Naive B cell (primary cell): ENCODE results near the gene MPST. TPM values are rescaled to one million over a fixed set of nuclear protein-coding genes. Genes with fewer than 3 reads are reported as not detected.

Source experiments
- ATAC-seq, 2 donors: fragments of 150-1000 bp; cut with Tn5 transposase; 2 replicates each; pipeline ENCODE4 v1.10.0; 2021; ENCODE audit warnings: low read depth in 2 of 2, mild to moderate bottlenecking in 2 of 2, moderate library complexity in 2 of 2
- DNase-seq: peaks from one replicate; pipeline ENCODE4 v3.0.0; 2022
- H3K27ac Mint-ChIP-seq, 6 donors: one replicate each; pipeline ENCODE4 v1.8.0; 2020 to 2022; ENCODE audit warnings: mild to moderate bottlenecking in 6 of 6, mixed read lengths in 6 of 6, moderate library complexity in 5 of 6, inconsistent platforms in 2 of 6
- H3K27me3 Mint-ChIP-seq, 3 donors: one replicate each; pipeline ENCODE4 v1.8.0; 2021 to 2022; ENCODE audit warnings: mixed read lengths in 3 of 3, mild to moderate bottlenecking in 1 of 3
- H3K36me3 Mint-ChIP-seq, 2 donors: one replicate each; pipeline ENCODE4 v1.8.0; 2020 to 2022; ENCODE audit warnings: mixed read lengths in 2 of 2, inconsistent platforms in 1 of 2, mild to moderate bottlenecking in 1 of 2
- H3K4me1 Mint-ChIP-seq, 3 donors: one replicate each; pipeline ENCODE4 v1.8.0; 2020 to 2022; ENCODE audit warnings: mixed read lengths in 3 of 3, inconsistent platforms in 1 of 3, mild to moderate bottlenecking in 1 of 3, moderate library complexity in 1 of 3
- H3K4me3 Mint-ChIP-seq, 8 donors: one replicate each; pipeline ENCODE4 v1.8.0; 2020 to 2022; ENCODE audit warnings: mild to moderate bottlenecking in 8 of 8, mixed read lengths in 8 of 8, moderate library complexity in 8 of 8, inconsistent platforms in 2 of 8
- H3K9me3 Mint-ChIP-seq, 7 donors: one replicate each; pipeline ENCODE4 v1.8.0; 2020 to 2022; ENCODE audit warnings: mixed read lengths in 7 of 7, mild to moderate bottlenecking in 5 of 7, inconsistent platforms in 2 of 7, moderate library complexity in 1 of 7
- polyA plus RNA-seq, 6 donors: library from polyadenylated mRNA; unstranded; fragments of 300-500 nt; fragmentation: Illumina TruSeq; gene quantifications; one replicate each; pipeline ENCODE4 v1.2.3, GENCODE V29; 2021; ENCODE audit warnings: low read depth in 6 of 6

MPST gene
- polyA plus RNA-seq, 6 donors from 2014 or later: 12.0 to 16.5 (median 12.8) TPM

DNA sequence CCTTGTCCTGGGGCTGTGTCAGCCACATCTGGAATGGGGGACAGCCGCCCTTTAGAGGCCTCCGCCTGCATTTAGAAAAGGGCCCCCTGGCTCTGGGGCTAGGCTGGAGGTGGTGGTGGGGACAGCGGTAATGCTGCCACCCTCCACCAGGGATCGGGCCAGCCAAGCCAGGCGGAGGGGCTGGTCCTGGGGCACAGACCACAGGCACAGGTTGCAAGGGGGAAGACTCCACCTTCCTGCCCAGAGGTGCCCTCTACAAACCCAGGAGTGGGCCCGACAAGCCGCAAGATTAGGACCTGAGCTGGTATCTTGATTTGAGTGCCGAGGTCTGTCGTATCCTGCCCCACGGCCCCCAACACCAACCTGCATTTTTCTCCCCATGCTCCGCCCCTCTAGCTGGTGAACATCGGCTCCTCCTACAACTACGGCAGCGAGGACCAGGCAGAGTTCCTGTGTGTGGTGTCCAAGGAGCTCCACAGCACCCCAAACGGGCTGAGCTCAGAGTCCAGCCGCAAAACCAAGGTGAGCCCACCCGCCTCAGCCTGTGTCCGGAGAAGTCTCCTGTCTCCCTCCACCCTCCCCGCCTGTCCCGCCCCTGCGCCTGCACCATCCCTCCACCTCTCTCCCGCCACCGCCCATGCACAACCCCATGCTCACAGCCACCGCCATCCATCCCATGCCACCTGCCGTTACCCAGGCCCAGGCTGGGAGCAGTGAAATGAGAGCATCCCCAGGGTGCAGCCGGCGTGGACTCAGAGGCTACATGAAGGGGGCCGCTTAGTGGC, 39.6 kb downstream of the MPST start:
- peaks cover 0 to 14% (median 0%) of the 10 kb centered on the region in 3 donors for H3K4me1 Mint-ChIP-seq

DNA sequence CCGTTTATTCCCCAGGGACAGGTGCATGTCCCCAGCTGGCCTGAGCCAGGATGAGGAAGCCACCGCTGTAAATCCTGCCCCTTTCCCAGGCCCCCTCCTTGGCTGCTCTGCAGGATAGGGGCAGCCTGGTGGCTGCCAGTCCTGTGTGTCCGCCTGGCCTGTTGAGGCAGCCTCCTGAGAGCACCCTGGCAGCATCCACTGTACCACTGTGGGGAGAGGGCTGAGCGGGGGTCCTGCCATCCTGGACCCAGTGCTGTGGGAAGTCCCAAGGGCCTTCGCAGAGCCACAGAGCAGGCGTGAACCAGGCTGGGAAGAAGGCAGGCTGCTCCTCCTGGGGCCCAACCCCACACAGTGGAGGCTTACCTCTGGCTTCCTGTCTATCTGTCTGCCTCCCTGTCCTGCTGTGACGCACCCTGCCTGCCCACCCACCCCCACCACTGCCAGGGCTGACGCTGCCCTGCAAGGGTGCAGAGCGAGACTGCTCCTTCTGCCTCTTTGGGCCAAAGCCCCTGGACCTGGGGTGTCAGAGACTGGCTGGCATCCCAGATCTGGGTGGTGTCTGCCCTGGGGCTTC, 40.4 kb downstream of the MPST start:
- Mint-ChIP-seq H3K27ac (no peak overlapping the region), H3K9me3 (no peaks in the 10 kb centered on the region), H3K4me1 (peaks cover 0 to 13% (median 0%) of the 10 kb centered on the region in 3 donors), H3K36me3 (peaks cover 3 to 27% of the 10 kb centered on the region in 2 donors), H3K27me3 (no peaks in the 10 kb centered on the region), H3K4me3 (no peak overlapping the region)
- no peak for DNase-seq
- no peak for ATAC-seq

More for the DNA sequence above, 39.6 kb downstream of the MPST start:
- no peaks in the 10 kb centered on the region for H3K27me3 Mint-ChIP-seq
- no peaks in the 10 kb centered on the region for H3K9me3 Mint-ChIP-seq
- H3K4me3 Mint-ChIP-seq: no peak overlapping the region
- no peak for DNase-seq
- peaks cover 3 to 27% of the 10 kb centered on the region in 2 donors for H3K36me3 Mint-ChIP-seq
- no peak for ATAC-seq
- H3K27ac Mint-ChIP-seq: no peak overlapping the region

DNA sequence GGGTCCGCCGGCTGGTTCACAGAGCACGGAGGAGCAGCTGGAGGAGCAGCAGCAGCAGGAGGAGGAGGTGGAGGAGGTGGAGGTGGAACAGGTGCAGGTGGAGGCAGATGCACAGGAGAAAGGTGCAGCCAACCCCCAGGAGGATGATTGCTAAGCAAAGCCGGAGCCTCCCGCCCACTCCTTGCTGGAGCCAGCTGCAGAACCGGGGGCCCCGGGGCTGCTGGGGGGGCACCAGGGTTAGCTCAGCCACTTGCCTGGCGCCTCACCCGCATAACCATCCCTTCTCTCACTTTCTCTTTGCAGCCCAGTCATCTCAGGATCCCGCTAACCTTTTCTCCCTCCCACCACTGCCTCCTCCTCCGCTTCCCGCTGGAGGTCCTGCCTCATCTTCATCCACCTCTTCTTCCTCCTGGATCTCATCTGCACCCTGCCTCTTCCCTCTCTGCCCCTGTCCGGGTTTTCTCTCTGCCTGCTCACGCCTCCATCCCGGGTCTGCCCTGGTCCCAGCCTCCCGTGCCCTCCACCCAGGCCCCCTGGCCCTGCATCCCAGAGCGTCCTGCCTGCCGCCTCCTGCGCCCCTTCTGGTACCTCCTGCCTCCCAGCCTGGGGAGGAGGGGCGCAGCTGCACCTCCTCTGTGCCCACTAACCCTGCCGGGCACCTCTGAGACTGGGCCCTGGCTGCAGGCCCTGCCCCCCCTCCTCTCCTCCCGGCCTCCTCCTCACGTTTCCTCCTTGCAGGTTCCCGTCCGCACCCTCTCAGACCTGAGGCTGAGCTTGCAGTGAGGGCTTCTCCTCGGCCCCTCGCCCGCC, 41.5 kb downstream of the MPST start:
- DNase-seq: no peak
- ATAC-seq: no peak
- Mint-ChIP-seq H3K9me3 (no peaks in the 10 kb centered on the region), H3K4me1 (peaks cover 0 to 13% (median 0%) of the 10 kb centered on the region in 3 donors), H3K4me3 (no peak overlapping the region), H3K27ac (no peak overlapping the region), H3K27me3 (no peaks in the 10 kb centered on the region), H3K36me3 (peaks cover 3 to 25% of the 10 kb centered on the region in 2 donors)

DNA sequence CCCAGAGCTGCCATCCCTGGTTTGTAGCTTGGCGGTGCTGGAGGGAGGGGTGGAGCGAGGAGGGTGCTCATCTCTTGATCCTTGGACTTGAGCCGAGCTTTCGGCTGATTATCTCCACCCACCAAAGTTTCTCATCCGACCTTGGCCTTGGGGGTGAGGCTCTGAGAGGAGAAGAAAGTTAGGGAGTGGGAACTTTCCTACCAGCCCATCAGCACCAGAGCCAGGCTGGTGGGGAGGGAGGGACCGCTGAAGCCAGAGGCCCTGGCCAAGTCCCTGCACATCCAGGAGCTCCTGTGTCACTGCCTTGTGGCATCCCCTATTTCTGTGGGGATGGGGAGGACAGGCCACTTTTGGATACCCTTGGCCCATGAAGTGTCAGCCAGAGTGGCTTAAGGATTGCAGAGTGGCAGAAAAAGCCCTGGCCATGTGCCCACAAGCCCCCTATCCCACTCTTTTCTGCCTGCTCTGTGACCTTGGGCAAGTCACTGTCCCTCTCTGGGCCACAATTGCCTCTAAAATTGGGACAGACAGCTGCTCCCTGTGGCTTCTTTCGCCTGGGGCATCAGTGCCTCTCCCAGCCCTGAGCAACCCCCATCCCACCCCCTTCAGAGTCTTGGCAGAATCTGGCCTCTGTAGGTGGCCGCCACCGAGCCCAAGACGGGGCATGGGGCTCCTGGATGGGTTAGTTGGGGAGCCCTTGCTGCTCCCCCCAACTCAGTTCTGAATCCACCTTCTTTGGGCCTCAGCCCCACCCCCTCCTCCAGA, 42.3 kb downstream of the MPST start:
- no peak for ATAC-seq
- no peak overlapping the region for H3K4me3 Mint-ChIP-seq
- H3K27me3 Mint-ChIP-seq: peaks cover 0 to 6% (median 0%) of the 10 kb centered on the region in 3 donors
- peaks cover 3 to 20% of the 10 kb centered on the region in 2 donors for H3K36me3 Mint-ChIP-seq
- H3K4me1 Mint-ChIP-seq: peaks cover 0 to 13% (median 0%) of the 10 kb centered on the region in 3 donors
- DNase-seq: no peak
- H3K9me3 Mint-ChIP-seq: no peaks in the 10 kb centered on the region
- no peak overlapping the region for H3K27ac Mint-ChIP-seq

DNA sequence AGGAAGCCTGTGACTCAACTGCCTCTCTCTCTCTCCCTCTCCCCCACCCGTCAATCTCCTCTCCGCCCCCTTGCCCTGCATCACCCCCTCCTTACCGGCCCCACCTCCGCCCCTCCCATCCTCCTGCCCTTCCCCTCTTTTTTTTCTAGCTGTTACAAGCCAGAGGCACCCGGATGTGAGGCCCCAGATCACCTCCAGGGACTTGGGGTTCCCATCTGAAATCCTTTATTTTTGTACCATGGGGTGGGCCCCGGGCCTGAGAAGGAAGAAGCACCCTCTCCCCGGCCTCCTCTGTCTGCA, 42.8 kb downstream of the MPST start:
- H3K4me3 Mint-ChIP-seq: no peak overlapping the region
- no peak overlapping the region for H3K27ac Mint-ChIP-seq
- H3K4me1 Mint-ChIP-seq: peaks cover 0 to 13% (median 0%) of the 10 kb centered on the region in 3 donors
- ATAC-seq (peak in 1 of 2 donors; percentile 69), DNase-seq (no peak)
- peaks cover under 1 to 15% of the 10 kb centered on the region in 2 donors for H3K36me3 Mint-ChIP-seq
- peaks cover 0 to 11% (median 0%) of the 10 kb centered on the region in 3 donors for H3K27me3 Mint-ChIP-seq
- H3K9me3 Mint-ChIP-seq: no peaks in the 10 kb centered on the region

DNA sequence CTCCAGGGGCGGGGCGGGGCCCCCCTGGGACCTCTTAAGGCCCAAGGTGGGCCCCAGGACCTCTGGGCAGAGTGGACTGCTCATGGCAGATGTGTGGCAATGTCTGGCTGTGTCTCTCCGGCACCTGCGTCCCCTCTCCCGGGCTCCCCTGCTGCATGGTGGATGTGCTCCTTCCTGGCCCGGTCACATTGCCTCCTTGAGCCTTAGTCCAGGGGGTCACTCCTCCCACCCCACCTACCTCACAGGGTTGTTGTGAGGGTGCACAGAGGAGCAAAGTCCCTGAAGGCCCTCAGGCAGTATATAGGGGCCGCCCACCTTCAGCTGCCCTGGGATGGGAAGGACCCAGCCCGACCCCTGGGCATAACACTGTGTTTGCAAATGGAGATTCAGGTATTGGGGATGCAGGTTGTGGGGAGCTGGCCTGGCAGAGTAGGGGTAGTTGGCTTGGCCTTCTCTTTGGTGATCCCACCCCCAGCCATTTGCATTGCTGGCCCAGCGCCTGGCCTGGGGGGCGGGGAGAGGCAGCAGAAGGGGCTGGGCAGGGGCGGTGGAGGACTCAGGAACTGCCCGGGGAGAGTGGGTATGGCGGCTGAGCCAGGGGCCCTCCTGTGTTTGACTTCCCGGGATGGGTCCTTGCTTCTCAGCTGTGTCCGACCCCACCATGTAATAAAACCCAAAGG, 43.3 kb downstream of the MPST start:
- H3K9me3 Mint-ChIP-seq: no peaks in the 10 kb centered on the region
- H3K27me3 Mint-ChIP-seq: peaks cover 3 to 16% (median 4%) of the 10 kb centered on the region in 3 donors
- H3K27ac Mint-ChIP-seq: no peak overlapping the region
- H3K36me3 Mint-ChIP-seq: peaks cover 0 to 10% of the 10 kb centered on the region in 2 donors
- no peak for ATAC-seq
- H3K4me3 Mint-ChIP-seq: no peak overlapping the region
- no peak for DNase-seq
- H3K4me1 Mint-ChIP-seq: peaks cover 0 to 13% (median 0%) of the 10 kb centered on the region in 3 donors

DNA sequence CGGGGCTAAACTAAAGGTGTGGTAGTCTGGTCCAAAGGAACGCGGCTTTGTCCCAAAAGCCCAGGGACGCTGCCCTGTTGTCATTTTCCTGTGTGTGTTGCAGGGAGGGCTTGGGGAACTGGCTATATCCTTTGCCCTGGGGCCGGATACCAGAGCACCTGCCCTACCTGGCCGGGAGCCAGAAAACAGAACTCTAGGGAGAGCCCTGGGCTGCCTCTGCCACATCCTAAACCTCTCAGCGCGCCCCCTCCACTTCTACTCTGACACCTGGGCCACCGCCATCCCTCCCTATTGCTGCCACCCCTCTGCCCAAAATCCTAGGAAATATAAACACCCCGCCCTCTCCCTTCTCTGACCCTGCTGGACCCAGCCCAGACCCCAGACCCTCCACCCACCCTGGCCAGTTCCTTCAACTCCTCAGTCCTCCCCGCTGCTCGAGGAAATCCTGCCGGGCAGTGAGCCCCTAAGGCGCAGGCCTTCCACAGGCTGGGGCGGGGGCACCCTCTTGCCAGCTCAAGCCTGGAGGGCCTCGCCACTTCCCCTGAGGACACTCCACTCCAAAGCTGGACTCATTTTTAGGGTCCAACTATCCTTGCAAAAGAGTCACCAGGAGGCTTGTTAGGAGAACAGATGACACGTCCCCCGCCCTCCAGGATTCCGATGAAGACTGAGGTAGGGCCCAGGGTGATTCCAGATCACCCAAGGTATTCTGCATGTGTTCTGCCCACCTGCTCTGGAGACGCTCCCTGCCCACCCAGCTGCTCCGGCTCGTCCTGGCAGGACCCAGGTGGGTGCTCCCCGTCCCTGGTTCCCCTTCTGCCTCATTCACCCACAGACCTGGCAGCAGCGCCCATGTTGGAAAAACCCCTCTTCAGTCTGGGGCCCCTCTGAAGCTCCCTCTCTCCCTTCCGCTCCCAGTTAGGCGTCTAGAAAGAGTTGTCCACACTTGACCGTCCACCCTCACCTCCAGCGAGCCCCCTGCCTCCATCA, 44.2 kb downstream of the MPST start:
- peaks cover 0 to 10% of the 10 kb centered on the region in 2 donors for H3K36me3 Mint-ChIP-seq
- peaks cover 9 to 25% (median 11%) of the 10 kb centered on the region in 3 donors for H3K27me3 Mint-ChIP-seq
- H3K4me3 Mint-ChIP-seq: no peak overlapping the region
- ATAC-seq: no peak
- H3K4me1 Mint-ChIP-seq: peaks cover 0 to 13% (median 0%) of the 10 kb centered on the region in 3 donors
- no peaks in the 10 kb centered on the region for H3K9me3 Mint-ChIP-seq
- peak overlapping the region in 1 of 6 donors; percentile 39 for H3K27ac Mint-ChIP-seq
- DNase-seq: no peak

DNA sequence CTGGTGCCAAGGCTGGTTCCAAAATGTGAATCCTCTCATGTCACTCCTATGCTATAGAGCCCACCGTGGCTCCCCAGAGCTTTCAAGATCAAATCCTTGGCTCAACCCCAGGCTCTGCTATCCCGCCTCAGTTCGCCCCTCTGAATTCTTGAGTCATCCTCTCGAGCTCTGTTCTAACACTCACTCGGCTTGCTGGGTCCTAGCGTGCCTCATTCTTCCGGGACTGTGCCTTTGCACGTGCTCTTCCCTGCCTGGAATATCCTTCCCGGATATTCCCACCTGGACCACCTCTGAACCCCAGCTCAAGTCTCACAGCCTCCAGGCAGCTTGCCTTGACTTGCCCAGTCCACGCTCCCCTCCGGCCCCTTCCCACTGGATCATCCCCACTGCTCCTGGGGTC, 45.0 kb downstream of the MPST start:
- Mint-ChIP-seq H3K4me3 (no peak overlapping the region), H3K27ac (peak overlapping the region in 1 of 6 donors; percentile 39)

DNA sequence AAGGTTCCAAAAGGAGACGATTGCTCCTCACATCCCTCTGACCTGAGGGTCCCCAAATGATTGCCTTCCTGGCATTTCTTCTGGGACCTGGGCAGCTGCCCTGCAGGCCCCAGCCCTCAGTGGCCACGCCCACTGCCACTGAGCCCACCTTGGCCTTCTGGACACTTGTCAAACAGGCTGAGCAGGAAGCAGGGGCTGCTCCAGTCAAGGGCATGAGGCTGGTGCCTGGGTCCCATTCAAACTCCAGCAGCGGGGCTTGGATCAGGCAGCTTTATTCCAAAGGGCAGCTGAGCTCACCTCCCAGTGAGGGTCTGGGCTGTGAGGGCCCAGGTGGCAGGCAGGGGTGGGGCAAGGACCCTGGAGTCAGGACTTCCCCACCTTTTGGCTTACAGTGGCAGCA, 45.6 kb downstream of the MPST start:
- no peak overlapping the region for H3K27ac Mint-ChIP-seq
- H3K36me3 Mint-ChIP-seq: peaks cover 0 to 10% of the 10 kb centered on the region in 2 donors
- peaks cover 11 to 34% (median 13%) of the 10 kb centered on the region in 3 donors for H3K27me3 Mint-ChIP-seq
- peaks cover 0 to 13% (median 0%) of the 10 kb centered on the region in 3 donors for H3K4me1 Mint-ChIP-seq
- no peak overlapping the region for H3K4me3 Mint-ChIP-seq
- ATAC-seq: no peak
- no peaks in the 10 kb centered on the region for H3K9me3 Mint-ChIP-seq
- DNase-seq: no peak

More for the DNA sequence above, 45.0 kb downstream of the MPST start:
- peaks cover 0 to 13% (median 0%) of the 10 kb centered on the region in 3 donors for H3K4me1 Mint-ChIP-seq
- H3K9me3 Mint-ChIP-seq: no peaks in the 10 kb centered on the region
- no peak for DNase-seq
- peaks cover 11 to 28% (median 12%) of the 10 kb centered on the region in 3 donors for H3K27me3 Mint-ChIP-seq
- H3K36me3 Mint-ChIP-seq: peaks cover 0 to 10% of the 10 kb centered on the region in 2 donors
- ATAC-seq: no peak

DNA sequence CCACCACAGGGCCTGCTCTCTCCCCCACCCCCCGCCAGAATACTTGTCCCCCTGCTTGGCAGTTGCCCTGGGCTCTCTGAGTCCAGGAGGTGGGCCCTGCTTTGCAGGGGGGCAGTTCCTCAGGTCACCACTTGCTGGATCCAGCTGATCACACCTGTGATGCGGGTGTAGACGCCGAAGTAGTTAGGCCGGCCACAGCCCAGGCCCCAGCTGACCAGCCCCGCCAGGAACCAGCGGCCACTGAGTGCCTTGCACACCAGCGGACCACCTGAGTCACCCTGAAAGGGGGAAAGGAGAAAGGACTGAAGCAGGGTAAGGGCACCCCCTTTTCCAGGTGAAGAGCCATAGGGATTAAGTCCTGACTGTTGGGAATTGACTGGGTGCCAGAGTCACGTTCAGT, 46.4 kb downstream of the MPST start:
- Mint-ChIP-seq H3K27ac (no peak overlapping the region), H3K27me3 (peaks cover 11 to 41% (median 13%) of the 10 kb centered on the region in 3 donors), H3K36me3 (peaks cover 0 to 6% of the 10 kb centered on the region in 2 donors), H3K9me3 (no peaks in the 10 kb centered on the region), H3K4me3 (no peak overlapping the region), H3K4me1 (peaks cover 0 to 13% (median 0%) of the 10 kb centered on the region in 3 donors)
- DNase-seq: no peak
- ATAC-seq: no peak

DNA sequence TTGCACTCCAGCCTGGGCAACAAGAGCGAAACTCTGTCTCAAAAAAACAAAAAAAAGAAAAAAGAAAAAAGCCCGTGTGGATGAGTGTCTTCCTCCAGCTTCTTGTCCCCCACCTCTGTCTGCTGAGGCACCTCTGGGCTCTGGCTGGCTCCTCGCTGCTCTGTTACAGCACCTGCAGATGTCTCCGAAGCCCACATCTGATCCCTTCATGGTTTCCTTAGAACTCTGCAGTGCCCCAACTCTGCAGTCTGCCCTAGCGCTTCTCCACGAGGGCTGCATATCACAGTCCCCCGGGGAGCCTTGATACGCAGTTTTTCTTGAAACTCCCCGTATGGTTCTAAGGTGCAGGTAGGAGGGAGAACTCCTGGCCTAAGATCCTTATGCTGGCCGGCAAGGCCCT, 47.9 kb downstream of the MPST start:
- DNase-seq (no peak), ATAC-seq (no peak)
- H3K27ac Mint-ChIP-seq: peak overlapping the region in 1 of 6 donors; percentile 35
- H3K9me3 Mint-ChIP-seq: no peaks in the 10 kb centered on the region
- H3K4me1 Mint-ChIP-seq: peaks cover 0 to 12% (median 0%) of the 10 kb centered on the region in 3 donors
- no peaks in the 10 kb centered on the region for H3K36me3 Mint-ChIP-seq
- peaks cover 11 to 41% (median 13%) of the 10 kb centered on the region in 3 donors for H3K27me3 Mint-ChIP-seq
- H3K4me3 Mint-ChIP-seq: no peak overlapping the region
